Mesenteric fat pad (tissue), 1 donor: ENCODE measurements around the gene PPM1F. TPM values are rescaled to one million over a fixed set of nuclear protein-coding genes. Genes with fewer than 3 reads are reported as not detected.

Experiments
- DNase-seq: peaks from one replicate; pipeline ENCODE4 v3.0.0-alpha.2; 2020; ENCODE audit warnings: low spot score
- total RNA-seq: library from RNA; stranded (reverse); fragmentation: NEBNext Ultra II Directional; extraction: Animal tissue kit (Norgen Biotek cat#: 25700); gene quantifications from one replicate; pipeline ENCODE4 v1.2.1, GENCODE V29; 2021
- donor health status: DM: yes; HTN: yes; CAD: no.

PPM1F gene
- total RNA-seq, 1 donor from 2014 or later: 44.5 TPM

DNA sequence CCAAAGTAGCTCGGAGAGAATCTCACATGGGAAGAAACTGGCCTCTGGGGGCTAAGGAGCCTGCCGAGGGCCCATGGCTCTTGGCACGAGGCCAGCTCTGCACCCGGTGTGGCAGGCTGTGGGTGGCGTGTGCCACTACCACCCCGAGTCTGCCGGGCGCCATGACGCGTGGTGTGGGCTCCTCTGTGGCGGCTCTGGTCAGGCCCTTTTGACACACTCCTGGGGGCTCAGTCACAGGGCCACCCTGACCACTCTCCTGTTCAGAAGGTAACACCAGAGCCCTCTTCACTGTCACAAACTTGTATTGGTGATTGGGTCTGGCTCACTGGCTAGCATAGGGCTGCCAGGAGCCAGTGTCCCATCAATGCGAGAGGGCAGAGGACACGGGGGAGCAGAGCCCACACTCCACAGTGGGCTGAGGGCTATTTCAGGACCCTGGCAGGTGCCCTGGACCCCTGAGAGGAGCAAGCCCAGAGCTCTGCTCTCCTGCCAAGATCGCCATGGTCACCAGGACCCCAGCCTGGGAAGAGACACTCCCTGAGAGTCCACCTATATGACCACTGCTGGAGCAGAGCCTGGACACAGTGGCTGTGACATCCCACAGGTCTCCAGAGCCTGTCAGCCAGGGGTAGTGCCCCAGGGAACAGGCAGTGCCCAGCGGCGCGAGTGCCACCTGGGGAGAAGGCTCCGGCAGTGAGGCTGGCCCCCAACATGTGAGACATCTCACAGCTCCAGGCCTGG lies 8.6 kb upstream of the PPM1F start:
- DNase-seq: no peak

DNA sequence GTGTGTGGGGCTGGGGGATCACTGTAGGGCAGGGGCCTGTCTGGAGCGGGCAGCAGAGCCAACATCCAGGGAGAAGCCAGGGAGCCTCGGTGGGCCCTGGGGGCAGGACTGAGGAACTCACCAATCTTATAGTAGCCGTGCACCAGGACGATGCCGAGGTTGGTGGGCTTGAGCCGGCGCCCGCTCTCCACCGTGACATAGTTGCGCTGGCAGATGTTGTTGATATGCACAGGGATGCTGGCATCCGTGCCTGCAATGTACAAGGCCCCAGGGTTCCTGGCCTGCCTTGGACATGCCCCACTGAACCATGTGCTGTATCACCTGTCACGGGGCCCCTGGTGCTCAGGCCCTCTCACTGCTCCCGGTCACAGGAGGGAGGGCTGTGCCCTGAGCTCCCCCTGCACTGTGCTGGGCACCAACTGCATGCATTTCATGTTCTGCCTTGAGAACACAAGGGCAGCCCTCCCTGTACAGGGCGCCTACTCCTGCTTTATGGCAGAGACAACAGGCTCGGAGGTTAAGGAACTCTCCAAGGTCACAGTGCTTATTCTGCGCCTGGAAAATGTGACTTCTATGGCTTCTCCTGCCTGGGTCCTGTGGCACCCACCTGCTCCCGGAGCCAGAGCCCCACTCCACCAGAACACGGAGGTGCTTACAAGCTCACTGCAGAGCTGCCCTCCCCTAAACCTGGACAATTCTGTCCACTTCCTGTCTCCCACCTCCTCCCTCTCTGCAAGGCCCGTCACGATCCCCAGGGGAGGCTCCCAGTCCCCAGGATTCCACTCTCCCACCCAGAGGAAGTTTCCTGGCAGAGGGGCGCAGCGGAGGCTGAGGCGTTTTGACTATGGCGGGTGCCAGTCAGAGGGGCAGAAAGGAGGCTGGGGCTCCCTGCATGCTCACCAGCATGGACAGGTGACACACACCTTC lies 7.8 kb upstream of the PPM1F start:
- no peak for DNase-seq

DNA sequence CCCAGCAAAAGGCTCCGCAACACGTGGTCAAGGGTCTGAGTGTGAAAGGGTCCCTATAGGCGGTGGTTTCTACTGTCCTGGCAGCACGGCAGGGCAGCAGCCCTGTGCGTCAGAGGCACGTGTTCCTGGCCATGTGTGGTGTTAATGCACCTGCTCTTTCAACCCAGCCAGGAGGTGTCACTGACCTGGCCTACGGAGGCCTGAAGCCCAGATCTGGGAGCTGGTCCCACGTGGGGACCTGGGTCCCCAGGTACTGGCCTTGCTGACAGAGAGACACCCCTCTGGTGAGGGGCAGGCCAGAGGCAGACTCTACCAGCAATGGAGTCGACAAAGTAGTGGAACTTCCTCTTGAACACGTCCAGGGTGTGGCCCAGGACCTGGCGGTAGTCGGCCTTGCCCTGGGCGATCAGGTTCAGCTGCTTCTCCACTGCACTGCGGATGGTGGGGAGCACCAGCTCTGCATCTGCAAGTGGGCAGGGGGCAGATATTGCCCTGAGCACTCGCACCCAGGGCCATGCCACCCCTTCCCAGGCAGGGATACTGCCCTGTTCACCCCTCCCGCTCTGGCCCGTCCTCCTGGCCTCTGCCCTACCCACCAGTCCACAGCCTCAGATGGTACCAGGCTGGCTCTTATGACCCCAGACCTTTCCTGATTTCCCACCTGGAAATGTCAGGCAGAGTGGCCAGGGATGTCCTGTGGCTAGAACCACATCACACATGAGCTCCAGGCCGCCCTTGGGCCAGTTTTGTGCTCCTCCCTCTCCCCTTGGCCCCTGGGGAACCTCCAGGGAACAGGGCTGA lies 6.8 kb upstream of the PPM1F start:
- no peak for DNase-seq

DNA sequence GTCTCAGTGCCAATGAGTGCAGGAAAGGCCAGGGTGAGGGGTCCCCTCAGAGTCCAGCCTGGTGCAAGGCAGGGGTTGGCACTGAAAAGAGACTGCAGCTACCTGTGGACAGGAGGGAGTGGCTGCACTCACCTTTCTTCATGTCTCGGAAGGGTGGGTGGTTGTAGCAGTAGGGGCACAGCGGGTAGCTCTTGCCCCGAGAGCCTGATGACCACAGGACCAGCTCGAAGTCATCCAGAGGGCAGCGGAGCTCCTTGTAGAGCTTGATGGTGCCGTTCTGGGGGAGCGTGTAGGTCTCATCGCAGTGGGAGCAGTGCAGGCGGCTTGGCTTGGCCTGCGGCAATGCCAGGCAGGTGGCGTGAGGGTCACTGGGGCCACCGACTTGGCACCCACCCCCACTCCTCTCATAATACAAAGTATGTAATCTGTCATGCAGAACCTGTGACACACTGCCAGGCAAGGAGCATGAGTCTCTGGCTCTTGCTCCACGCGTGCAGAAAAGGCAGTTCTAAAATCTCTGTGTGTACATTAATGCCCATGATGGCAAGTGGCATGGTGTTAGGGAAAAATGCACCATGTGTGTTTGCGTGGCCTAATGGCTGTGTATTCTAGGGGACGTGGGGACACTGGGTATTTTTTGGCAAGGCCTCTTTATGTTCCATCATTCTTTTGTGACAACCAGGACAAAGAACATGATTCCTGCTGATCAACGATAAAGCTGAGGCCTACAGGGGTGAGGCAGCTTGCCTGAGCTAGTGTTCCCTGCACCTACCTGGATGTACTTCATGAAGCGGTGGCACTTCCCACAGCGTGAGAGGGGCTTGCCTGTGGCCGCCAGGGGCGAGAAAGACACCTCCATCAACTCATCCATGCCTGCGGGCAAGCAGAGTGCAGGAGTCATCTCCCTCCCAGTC lies 6.0 kb upstream of the PPM1F start:
- no peak for DNase-seq

- DNase-seq: no peak
Observed at GRCh38 chr22:21951931-21952465, 650 bp downstream of the PPM1F start.

- no peak for DNase-seq
Observed at GRCh38 chr22:21951062-21951461, 1.6 kb downstream of the PPM1F start.

DNA sequence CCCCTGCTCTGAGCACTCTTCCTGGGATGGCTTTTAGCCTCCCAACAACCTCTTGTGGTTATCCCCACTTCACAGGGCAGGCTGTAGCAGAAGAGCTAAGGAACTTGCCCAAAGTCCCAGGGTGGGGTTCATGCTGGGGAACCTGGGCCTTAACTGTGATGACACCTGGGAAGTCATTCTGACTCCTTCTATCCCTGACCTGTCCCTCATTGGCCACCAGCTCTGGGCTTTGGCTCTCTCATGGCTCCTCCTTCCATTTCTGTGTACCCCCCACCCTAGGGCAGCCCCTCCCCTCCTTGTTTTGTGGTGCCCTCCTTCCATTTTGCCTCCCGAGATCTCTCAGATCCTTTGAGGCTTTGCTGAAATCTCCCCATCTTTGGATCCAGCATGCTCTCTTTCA lies 2.7 kb downstream of the PPM1F start:
- no peak for DNase-seq

- DNase-seq: no peak
Observed at GRCh38 chr22:21949569-21949918, 3.1 kb downstream of the PPM1F start.

GRCh38 chr22:21948824-21949568 lies 3.7 kb downstream of the PPM1F start:
- no peak for DNase-seq

- DNase-seq: no peak
Observed at GRCh38 chr22:21948390-21948789, 4.3 kb downstream of the PPM1F start.

DNA sequence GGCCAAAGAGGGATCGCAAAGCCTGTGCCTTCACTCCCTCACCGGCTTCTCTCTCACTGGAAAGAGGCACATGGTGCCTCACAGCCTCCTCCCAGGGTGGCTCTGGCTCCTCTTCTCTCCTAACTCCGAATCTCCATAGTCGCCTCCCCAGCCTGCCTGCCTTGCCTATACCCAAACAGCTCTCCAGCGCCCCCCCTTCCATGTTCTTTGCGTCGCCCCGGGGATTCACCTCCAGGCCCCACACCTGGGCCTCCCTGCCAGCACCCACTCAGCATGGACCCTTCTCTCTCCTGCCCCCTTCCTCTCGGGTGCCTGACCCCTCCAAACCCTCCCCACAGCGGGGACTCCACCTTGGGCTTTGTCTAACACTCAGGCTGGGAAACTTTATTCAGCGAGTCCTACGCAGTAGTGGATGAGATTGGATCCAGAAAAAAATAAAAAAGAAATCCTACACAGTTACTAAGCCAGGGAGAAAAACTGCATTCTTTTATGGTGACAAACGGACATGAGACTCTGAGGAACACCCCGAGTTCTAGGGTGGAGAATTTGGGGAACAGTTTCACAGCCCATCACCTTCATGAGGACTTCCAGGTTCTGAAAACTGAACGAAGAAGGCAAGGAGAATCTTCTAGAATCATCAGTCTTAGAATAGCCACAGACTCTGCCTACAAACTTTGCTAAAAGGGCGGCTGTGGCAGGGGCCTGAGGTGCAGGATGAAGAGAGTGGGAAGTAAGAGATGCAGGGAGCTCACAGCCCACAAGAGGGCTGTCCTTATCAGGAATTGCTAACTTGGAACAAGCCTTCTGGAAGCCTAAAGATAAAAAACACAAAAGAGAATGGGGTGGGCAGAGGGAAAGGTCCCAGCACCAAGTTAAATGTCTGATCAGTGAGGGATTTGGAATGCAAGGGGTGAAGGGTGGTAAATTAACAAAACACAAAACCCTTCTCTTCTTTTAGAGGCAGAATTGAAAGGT lies 5.3 kb downstream of the PPM1F start:
- no peak for DNase-seq

DNA sequence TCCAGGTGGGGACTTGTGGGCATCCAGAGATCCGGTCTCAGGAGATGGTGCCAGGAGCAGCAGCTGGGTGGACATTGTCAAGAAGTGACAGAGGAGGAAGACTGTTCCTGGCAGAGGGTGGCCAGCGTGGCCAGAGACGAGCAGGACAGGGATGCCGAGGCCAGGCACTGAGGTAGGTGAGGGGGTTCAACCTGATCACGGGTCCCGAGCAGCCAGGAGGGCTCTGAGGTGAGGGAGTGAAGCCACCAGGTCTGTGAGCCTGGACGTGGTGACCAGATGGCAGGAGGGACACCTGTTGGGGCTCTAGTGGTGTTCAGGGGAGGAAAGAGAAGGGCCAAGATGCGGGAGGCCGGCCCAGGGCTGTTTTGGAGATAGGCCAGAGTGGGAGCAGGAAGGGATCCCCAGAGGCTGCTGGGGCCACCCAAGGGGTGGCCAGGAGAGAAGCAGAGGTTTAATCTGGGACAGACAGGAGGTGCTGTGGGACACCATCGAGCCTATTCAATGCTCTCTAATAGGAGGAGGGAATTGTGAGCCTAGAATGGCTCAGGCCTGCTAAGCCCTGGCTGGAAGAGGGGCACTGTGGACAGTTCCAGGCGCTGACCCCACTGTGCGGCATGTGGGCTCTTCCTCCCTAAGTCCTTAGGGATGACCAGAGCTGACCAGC lies 6.3 kb downstream of the PPM1F start:
- no peak for DNase-seq

- DNase-seq: no peak
Observed at GRCh38 chr22:21945453-21946261, 7.0 kb downstream of the PPM1F start.

DNA sequence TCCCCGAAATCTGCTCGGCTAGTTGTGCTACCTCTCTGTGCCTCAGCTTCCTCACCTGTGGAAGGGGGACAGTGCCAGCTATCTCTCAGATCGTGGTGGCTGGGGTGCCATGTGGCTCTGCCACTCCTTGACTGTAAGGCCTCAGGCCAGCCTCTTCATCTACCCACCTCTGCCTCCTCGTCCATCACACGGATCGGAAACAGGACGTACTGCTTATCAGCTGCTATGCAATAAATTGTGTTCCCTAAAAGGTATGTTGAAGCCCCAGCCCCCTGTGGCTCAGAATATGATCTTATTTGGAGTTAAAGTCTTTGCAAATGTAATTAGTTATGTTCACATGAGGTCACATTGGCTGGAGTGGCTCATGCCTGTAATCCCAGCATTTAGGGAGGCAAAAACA lies 7.8 kb downstream of the PPM1F start:
- no peak for DNase-seq

DNA sequence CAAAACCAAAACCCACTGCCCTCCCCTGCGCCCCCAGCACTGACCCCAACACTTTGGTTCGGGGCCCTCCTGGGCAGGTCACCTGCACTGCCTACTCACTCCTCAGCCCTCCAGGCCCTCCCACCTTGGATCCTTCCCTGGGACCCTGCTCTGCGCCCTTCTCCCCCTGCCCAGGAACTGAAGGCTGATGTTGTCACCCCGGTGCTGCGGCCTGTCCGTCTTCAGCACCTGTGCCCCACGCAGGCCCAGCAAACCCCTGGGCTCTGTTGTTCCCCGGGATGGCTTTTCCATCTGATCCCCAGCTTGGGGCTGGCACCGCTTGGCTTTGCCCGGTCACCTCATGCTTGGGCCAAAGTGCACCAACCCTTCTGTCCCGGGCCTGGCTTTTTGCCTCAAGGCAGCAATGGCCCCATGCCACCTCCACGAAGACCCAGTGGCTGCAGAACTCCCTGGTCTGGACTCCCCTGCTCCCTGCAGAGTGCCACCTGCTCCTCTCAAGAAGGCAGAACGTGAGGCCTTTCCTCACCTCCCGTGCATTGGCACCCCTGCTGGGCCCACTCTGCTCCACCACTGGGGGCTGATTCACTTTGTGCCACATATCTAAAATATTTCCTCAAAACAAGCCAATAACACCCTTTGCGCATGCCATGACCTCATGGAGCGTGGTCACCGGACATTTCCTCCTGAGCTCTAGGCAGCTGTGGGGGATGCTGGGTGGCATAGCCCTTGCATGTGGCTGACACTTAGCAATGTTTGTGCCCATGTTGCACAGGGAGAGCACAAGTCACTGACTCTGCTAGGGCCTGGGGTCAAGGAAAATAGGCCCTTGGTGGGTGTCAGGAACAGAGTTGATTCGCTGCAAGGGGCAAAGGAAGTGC lies 8.8 kb downstream of the PPM1F start:
- no peak for DNase-seq
